ENCODE measurements around the gene OSTN.

The OSTN gene

GRCh38 chr3:191300422-191300821 lies 101.4 kb downstream of the OSTN start:
- DNase-seq (ENCODE audit: low read depth), result no peak
- no peak overlapping the region for H3K4me3 ChIP-seq (ENCODE audit: low read depth, low read length)

- no peak for DNase-seq (ENCODE audit: low read depth)
- H3K4me3 ChIP-seq (ENCODE audit: low read depth, low read length), result no peak overlapping the region
Observed at GRCh38 chr3:191301017-191301416, 102.0 kb downstream of the OSTN start.

- no peak overlapping the region for H3K4me3 ChIP-seq (ENCODE audit: low read depth, low read length)
- no peak for DNase-seq (ENCODE audit: low read depth)
Observed at GRCh38 chr3:191301782-191302411, 102.9 kb downstream of the OSTN start.

GRCh38 chr3:191302451-191302850 lies 103.4 kb downstream of the OSTN start:
- H3K4me3 ChIP-seq (ENCODE audit: low read depth, low read length), result no peak overlapping the region
- no peak for DNase-seq (ENCODE audit: low read depth)

- H3K4me3 ChIP-seq (ENCODE audit: low read depth, low read length), result no peak overlapping the region
- DNase-seq (ENCODE audit: low read depth), result no peak
Observed at GRCh38 chr3:191303596-191303995, 104.6 kb downstream of the OSTN start.

GRCh38 chr3:191306428-191306827 lies 107.4 kb downstream of the OSTN start:
- no peak for DNase-seq (ENCODE audit: low read depth)
- no peak overlapping the region for H3K4me3 ChIP-seq (ENCODE audit: low read depth, low read length)

GRCh38 chr3:191307341-191307740 lies 108.3 kb downstream of the OSTN start:
- no peak overlapping the region for H3K4me3 ChIP-seq (ENCODE audit: low read depth, low read length)
- no peak for DNase-seq (ENCODE audit: low read depth)

- DNase-seq (ENCODE audit: low read depth), result no peak
- H3K4me3 ChIP-seq (ENCODE audit: low read depth, low read length), result no peak overlapping the region
Observed at GRCh38 chr3:191313296-191313695, 114.3 kb downstream of the OSTN start.

- DNase-seq (ENCODE audit: low read depth), result no peak
- H3K4me3 ChIP-seq (ENCODE audit: low read depth, low read length), result no peak overlapping the region
Observed at GRCh38 chr3:191314109-191314728, 115.2 kb downstream of the OSTN start.

All from skeletal muscle cell (primary cell).